IPS-NIHi7 (cell line): ENCODE data around the gene ST6GALNAC1.

Experiments used
- DNase-seq: peaks from one replicate; pipeline ENCODE4 v3.0.0; 2012; ENCODE audit warnings: mixed read lengths; ENCODE audit errors: extremely low spot score

Gene ST6GALNAC1

DNA sequence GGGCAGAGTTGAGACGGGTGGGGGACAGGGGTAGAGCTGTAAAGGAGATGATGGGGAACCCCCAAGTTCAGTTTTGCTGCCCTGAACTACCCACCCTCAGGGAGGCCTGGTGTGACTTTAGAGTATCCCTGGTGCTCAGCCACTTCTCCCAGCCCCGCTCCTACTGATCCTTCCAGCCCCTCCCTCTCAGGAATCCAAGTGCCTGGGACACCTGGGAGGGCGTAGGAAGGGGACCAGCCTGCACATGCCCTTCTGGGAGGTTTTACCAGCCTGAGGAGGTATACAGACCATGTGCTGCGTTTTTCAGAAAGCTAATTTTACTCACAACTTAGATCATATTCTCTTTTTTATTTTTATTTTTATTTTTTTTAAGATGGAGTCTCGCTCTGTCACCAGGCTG is 62.0 kb downstream of the ST6GALNAC1 start:
- DNase-seq, result no peak

DNA sequence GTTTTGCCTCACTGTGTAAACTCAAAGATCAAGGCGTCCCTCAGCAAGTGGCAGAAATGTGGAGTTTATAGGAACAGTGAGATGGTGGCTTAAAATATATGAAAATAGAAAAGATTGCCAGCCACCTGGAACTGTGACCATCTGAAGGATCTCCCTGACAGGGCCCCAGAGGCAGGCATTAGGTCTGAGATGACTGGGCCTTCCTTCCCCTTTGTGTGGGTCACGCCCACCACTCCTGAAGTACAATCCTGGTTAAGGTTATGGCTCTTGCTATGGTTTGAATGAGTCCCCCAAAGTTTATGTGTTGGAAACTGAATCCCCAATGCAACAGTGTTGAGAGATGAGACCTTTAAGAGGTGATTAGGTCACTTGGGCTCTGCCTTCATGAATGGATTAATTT is 64.3 kb downstream of the ST6GALNAC1 start:
- no peak for DNase-seq

DNA sequence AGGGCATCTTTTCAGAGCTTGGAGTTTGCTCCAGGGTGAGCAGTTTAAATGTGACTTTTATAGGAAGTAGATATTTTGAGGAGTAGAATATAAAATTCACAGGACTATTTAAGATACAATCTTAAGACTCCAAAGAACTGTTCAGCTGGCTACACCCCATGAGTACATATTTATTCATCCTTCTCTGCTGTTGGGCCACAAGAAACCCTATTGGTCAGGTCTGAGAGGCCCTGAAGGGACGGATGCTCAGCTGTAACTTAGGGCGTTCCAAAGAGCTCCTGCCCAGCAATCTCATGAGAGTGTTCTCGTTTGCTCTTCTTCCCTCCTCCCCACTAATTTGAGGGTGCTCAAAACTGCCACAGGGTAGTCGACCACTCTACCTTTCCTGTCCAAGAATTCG is 65.2 kb downstream of the ST6GALNAC1 start:
- DNase-seq, result no peak

DNA sequence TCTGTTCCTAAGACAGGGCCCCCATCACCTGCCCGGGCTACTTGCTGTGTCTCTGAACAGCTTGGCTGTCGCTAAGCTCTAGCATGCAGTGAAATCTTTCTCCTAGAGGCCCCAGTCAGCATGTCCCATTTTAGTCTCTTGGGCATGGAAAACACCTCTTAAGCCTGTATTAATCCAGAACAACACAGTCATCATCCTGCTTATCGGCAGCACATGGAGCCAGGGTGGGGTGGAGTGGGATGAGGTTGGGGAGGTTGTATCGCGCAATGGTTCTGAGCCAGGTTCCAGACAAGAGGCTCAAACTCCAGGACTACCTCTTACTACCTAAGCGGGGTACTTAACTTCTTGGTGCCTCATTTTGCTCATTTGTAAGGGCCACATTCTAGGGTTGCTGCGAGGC is 65.7 kb downstream of the ST6GALNAC1 start:
- no peak for DNase-seq

DNA sequence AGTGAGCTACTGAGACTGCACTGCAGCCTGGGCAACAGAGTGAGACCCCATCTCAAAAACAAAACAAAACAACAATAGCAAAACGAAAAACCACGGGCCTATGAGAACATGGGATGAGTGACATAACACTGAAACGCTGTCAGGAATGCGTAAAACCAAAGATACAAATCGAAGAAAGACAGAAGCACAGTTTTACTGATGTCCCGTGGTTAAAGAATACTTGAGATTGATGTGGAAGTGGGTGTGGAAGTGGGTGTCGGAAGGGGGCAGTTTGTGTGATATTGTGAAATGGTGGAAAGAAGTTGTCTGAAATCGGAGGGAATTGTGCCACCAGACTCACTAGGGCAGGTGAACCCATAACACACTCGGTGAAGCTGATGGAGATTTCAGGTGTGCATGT is 67.4 kb downstream of the ST6GALNAC1 start:
- DNase-seq, result no peak

DNA sequence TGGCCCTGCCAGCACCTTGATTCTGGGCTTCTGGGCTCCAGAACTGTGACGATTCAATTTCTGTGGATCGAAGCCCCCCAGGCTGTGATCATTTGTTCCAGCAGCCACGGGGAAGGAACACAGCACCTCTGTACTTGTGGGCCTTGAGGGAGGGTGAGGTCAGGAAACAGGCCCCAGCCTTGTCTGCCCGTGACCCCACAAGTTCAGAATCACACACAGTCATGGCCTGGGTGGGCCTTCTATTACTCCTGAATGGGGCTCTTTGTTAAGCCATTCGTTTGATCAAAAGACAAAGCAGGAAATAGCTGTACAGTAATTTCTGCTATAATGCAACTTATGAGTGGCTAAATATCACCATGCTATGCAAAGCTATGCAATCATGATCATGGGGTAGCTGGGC is 68.0 kb downstream of the ST6GALNAC1 start:
- DNase-seq, result no peak
